HepG2 (cell line): ENCODE results near the gene NPC1. TPM values are rescaled to one million over a fixed set of nuclear protein-coding genes. Genes with fewer than 3 reads are reported as not detected.
A peak's percentile ranks its signal among the peaks of the same experiment; 100 is the strongest.

Source experiments
- CENPT ChIP-seq: sonication (generic); formaldehyde crosslinking; IDR thresholded peaks from 2 replicates; pipeline ENCODE4 v1.8.0; 2022; ENCODE audit warnings: low read depth, mild to moderate bottlenecking, moderate library complexity, missing genetic modification reagents
- GMEB1 ChIP-seq: sonication (generic); formaldehyde crosslinking; IDR thresholded peaks from 2 replicates; pipeline ENCODE4 v1.5.1; 2020; ENCODE audit warnings: missing genetic modification reagents, mild to moderate bottlenecking, borderline replicate concordance
- HHEX ChIP-seq: IDR thresholded peaks from 2 replicates; pipeline ENCODE4 v1.6.1; 2016; ENCODE audit warnings: control low read depth
- HNF1B ChIP-seq: sonication (generic); formaldehyde crosslinking; IDR thresholded peaks from 2 replicates; pipeline ENCODE4 v1.5.1; 2020; ENCODE audit warnings: mild to moderate bottlenecking, moderate library complexity, missing genetic modification reagents
- HNRNPLL ChIP-seq: fragments of 200-400 bp; formaldehyde crosslinking; IDR thresholded peaks from 2 replicates; pipeline ENCODE4 v1.6.1; 2017; ENCODE audit warnings: mild to moderate bottlenecking, low read depth, low read length; ENCODE audit not compliant: poor library complexity, severe bottlenecking
- MLX ChIP-seq: IDR thresholded peaks from 2 replicates; pipeline ENCODE4 v1.6.1; 2016
- NFYB ChIP-seq: sonication (generic); formaldehyde crosslinking; IDR thresholded peaks from 2 replicates; pipeline ENCODE4 v1.4.0; 2020; ENCODE audit warnings: missing genetic modification reagents
- PCBP2 ChIP-seq: fragments of 200-400 bp; formaldehyde crosslinking; optimal IDR thresholded peaks from 2 replicates; pipeline ENCODE3; 2018; ENCODE audit warnings: low read length, low read depth; ENCODE audit not compliant: poor library complexity, severe bottlenecking
- POLR2A ChIP-seq, 2 experiments: IDR thresholded peaks; 2 replicates each; pipeline ENCODE4 v1.6.1; 2011; ENCODE audit warnings: low read depth in 2 of 2, low read length in 2 of 2, mild to moderate bottlenecking in 1 of 2, moderate library complexity in 1 of 2; ENCODE audit not compliant: insufficient read depth in 1 of 2
- RFX5 ChIP-seq: IDR thresholded peaks from 2 replicates; pipeline ENCODE4 v1.6.1; 2011; ENCODE audit warnings: low read depth, low read length, improper control_type of control experiment
- SP1 ChIP-seq, 2 experiments: fragments of 450-650 bp in 1 of 2; sonication (generic) in 1 of 2; formaldehyde crosslinking in 1 of 2; IDR thresholded peaks; 2 replicates each; pipeline versions ENCODE4 v1.4.0 to v1.6.1; 2016 to 2020; ENCODE audit warnings: missing genetic modification reagents in 1 of 2
- ZFP36L2 ChIP-seq: sonication (generic); formaldehyde crosslinking; IDR thresholded peaks from 2 replicates; pipeline ENCODE4 v1.4.0; 2020; ENCODE audit warnings: missing genetic modification reagents
- ZFP41 ChIP-seq: sonication (generic); formaldehyde crosslinking; IDR thresholded peaks from 2 replicates; pipeline ENCODE4 v1.4.0; 2020; ENCODE audit warnings: mild to moderate bottlenecking, missing genetic modification reagents, borderline replicate concordance
- ZNF235 ChIP-seq: sonication (generic); formaldehyde crosslinking; IDR thresholded peaks from 2 replicates; pipeline ENCODE4 v1.8.1; 2023; ENCODE audit warnings: mild to moderate bottlenecking, missing genetic modification reagents, borderline replicate concordance
- ZNF251 ChIP-seq: sonication (generic); formaldehyde crosslinking; IDR thresholded peaks from 2 replicates; pipeline ENCODE4 v1.9.0; 2021; ENCODE audit warnings: mild to moderate bottlenecking, missing genetic modification reagents
- ZNF276 ChIP-seq: sonication (generic); formaldehyde crosslinking; IDR thresholded peaks from 2 replicates; pipeline ENCODE4 v1.4.0; 2020; ENCODE audit warnings: mild to moderate bottlenecking, low read depth, missing genetic modification reagents
- ZNF512 ChIP-seq: sonication (generic); formaldehyde crosslinking; IDR thresholded peaks from 2 replicates; pipeline ENCODE4 v1.4.0; 2020; ENCODE audit warnings: mild to moderate bottlenecking, missing genetic modification reagents
- ZNF513 ChIP-seq: sonication (generic); formaldehyde crosslinking; conservative IDR thresholded peaks from 2 replicates; pipeline ENCODE4 v1.5.0; 2020; ENCODE audit warnings: missing genetic modification reagents
- ZNF747 ChIP-seq: sonication (generic); formaldehyde crosslinking; IDR thresholded peaks from 2 replicates; pipeline ENCODE4 v1.8.1; 2023; ENCODE audit warnings: missing genetic modification reagents, mild to moderate bottlenecking, borderline replicate concordance
- ZNF75D ChIP-seq: sonication (generic); formaldehyde crosslinking; IDR thresholded peaks from 2 replicates; pipeline ENCODE4 v1.8.1; 2023; ENCODE audit warnings: missing genetic modification reagents, mild to moderate bottlenecking, borderline replicate concordance
- ZNF850 ChIP-seq: sonication (generic); formaldehyde crosslinking; conservative IDR thresholded peaks from 2 replicates; pipeline ENCODE4 v1.9.0; 2021; ENCODE audit warnings: mild to moderate bottlenecking, missing genetic modification reagents
- polyA plus RNA-seq, 8 experiments: library from polyadenylated mRNA; depleted of rRNA in 3 of 8; stranded (reverse) in 7 of 8; unstranded in 1 of 8; fragments of >200 nt; fragmentation: Illumina TruSeq in 4 of 8; extraction: Trizol in 4 of 8; gene quantifications; 2 replicates each; pipeline versions ENCODE4 v1.2.1 to v1.2.3, GENCODE V29; 2011 to 2016; ENCODE audit warnings: low read depth in 4 of 8, missing spikeins in 1 of 8, mixed read lengths in 1 of 8; ENCODE audit not compliant: insufficient read depth in 1 of 8
- total RNA-seq, 5 experiments: library from RNA; depleted of rRNA; stranded (reverse); fragments of >200 nt; fragmentation: Illumina TruSeq; extraction: Trizol; gene quantifications; 2 replicates each; pipeline ENCODE4 v1.2.3, GENCODE V29; 2016; ENCODE audit warnings: low read depth in 1 of 5

Gene NPC1
- total and polyA plus RNA-seq, 2 of the 13 experiments (the other 11 are each of a cell fraction or from before 2014, with no cell fraction given): 46.5 to 114 TPM

GRCh38 chr18:23545247-23545789, 41.0 kb downstream of the NPC1 start (continued):
- TF ChIP-seq RFX5: no peak
- TF ChIP-seq CENPT (CRISPR knock-in tag): no peak
- no peak for TF ChIP-seq GMEB1 (CRISPR knock-in tag)
- TF ChIP-seq ZNF513 (CRISPR knock-in tag): no peak
- TF ChIP-seq ZNF235 (CRISPR knock-in tag): no peak
- TF ChIP-seq ZFP36L2 (CRISPR knock-in tag): no peak
- TF ChIP-seq ZNF850 (CRISPR knock-in tag): no peak
- TF ChIP-seq HHEX (CRISPR knock-in tag): no peak; the same call in 1 of the 2 replicates
- no peak for TF ChIP-seq ZNF747 (CRISPR knock-in tag)
- no peak for TF ChIP-seq ZNF251 (CRISPR knock-in tag)
- 0 out of 2 replicates have a peak, but pooled peaks have one; percentile 13 for TF ChIP-seq HNF1B (CRISPR knock-in tag)
- no peak for TF ChIP-seq HNRNPLL
- TF ChIP-seq SP1 (IDR thresholded peaks at IDR 0.05): no peak
- no peak for TF ChIP-seq SP1 (CRISPR knock-in tag; IDR thresholded peaks at IDR 0.05)
- no peak for TF ChIP-seq ZNF512 (CRISPR knock-in tag)
- peak; percentile 36; the same call in 1 of the 2 replicates for TF ChIP-seq MLX (CRISPR knock-in tag)
- TF ChIP-seq POLR2A (IDR thresholded peaks at IDR 0.05; ENCODE audit: insufficient read depth in 1 of 2, low read depth in 2 of 2, low read length in 2 of 2): no peak
- TF ChIP-seq NFYB (CRISPR knock-in tag): no peak
- no peak for TF ChIP-seq PCBP2
- no peak for TF ChIP-seq ZFP41 (CRISPR knock-in tag)
- TF ChIP-seq ZNF276 (CRISPR knock-in tag): no peak
- no peak for TF ChIP-seq ZNF75D (CRISPR knock-in tag)
